IPS-18a (cell line): ENCODE results near the gene DROSHA.

ENCODE experiments used
- H3K27ac ChIP-seq: one replicate; pipeline ENCODE4 v1.5.1; 2013; ENCODE audit warnings: low read length
- H3K27me3 ChIP-seq: one replicate; pipeline ENCODE4 v1.6.1; 2013; ENCODE audit warnings: mild to moderate bottlenecking, low read length; ENCODE audit not compliant: control insufficient read depth, insufficient read depth
- H3K36me3 ChIP-seq: one replicate; pipeline ENCODE4 v1.6.1; 2013; ENCODE audit warnings: low read depth, low read length; ENCODE audit not compliant: control insufficient read depth
- H3K4me1 ChIP-seq: one replicate; pipeline ENCODE4 v1.6.1; 2013; ENCODE audit warnings: low read depth, low read length; ENCODE audit not compliant: control insufficient read depth
- H3K4me3 ChIP-seq: one replicate; pipeline ENCODE4 v1.5.1; 2013; ENCODE audit warnings: low read length
- H3K9ac ChIP-seq: one replicate; pipeline ENCODE4 v1.6.1; 2013; ENCODE audit warnings: mild to moderate bottlenecking, low read length, moderate library complexity
- H3K9me3 ChIP-seq: one replicate; pipeline ENCODE4 v1.6.1; 2013; ENCODE audit warnings: low read depth, low read length; ENCODE audit not compliant: control insufficient read depth

The DROSHA gene

DNA sequence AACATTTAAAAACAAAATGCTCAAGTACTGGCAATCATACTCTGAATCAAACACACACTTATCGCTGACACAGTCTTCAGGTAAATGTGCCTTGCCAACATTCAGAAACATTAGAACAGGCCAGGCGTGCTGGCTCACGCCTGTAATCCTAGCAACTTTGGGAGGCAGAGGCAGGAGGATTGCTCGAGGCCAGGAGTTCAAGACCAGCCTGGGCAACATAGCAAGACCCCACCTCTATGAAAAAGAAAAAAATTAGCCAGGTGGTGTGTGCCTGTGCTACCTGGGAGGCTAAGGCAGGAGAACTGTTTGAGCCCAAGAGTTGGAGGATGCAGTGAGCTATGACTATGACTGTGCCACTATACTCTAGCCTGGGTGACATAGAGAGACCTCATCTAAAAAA lies 20.6 kb downstream of the DROSHA start:
- no peak overlapping the region for H3K9ac ChIP-seq
- H3K4me3 ChIP-seq: no peak overlapping the region
- H3K27ac ChIP-seq: no peak overlapping the region
- H3K27me3 ChIP-seq: no peaks in the 10 kb centered on the region
- peaks cover 81% of the 10 kb centered on the region for H3K36me3 ChIP-seq
- no peaks in the 10 kb centered on the region for H3K4me1 ChIP-seq
- no peaks in the 10 kb centered on the region for H3K9me3 ChIP-seq

- Histone ChIP-seq H3K36me3 (peaks cover 85% of the 10 kb centered on the region), H3K27ac (no peak overlapping the region), H3K4me3 (no peak overlapping the region)
Measured at GRCh38 chr5:31504529-31504928, 27.4 kb downstream of the DROSHA start.

DNA sequence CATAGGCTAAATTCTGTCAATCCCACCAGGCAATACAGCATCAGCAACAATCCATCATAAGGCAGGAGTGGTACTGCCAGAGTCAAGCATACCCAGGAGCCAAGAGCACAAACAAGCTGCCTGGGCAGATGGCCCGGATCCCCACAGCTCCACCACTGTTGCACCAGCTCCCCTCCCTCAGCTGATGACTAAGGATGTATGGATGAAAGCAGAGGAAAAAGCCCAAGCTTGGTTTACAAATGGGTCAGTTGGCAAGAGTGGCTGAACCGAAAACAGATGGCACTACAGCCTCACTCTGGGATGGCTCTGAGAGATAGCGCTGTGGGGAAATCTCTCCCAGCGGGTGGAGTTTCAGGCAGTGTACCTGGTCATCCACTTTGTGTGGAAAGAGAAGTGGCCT lies 29.4 kb downstream of the DROSHA start:
- H3K36me3 ChIP-seq: peaks cover 78% of the 10 kb centered on the region
- no peak overlapping the region for H3K4me3 ChIP-seq
- H3K9ac ChIP-seq: no peak overlapping the region
- no peak overlapping the region for H3K27ac ChIP-seq
- no peaks in the 10 kb centered on the region for H3K9me3 ChIP-seq
- no peaks in the 10 kb centered on the region for H3K4me1 ChIP-seq
- H3K27me3 ChIP-seq: no peaks in the 10 kb centered on the region

More at GRCh38 chr5:31504529-31504928, 27.4 kb downstream of the DROSHA start:
- Histone ChIP-seq H3K9ac (no peak overlapping the region), H3K27me3 (no peaks in the 10 kb centered on the region), H3K9me3 (no peaks in the 10 kb centered on the region), H3K4me1 (no peaks in the 10 kb centered on the region)

- Histone ChIP-seq H3K4me1 (no peaks in the 10 kb centered on the region), H3K27ac (no peak overlapping the region), H3K4me3 (no peak overlapping the region), H3K9me3 (no peaks in the 10 kb centered on the region), H3K27me3 (no peaks in the 10 kb centered on the region), H3K36me3 (peaks cover 86% of the 10 kb centered on the region), H3K9ac (no peak overlapping the region)
Measured at GRCh38 chr5:31500256-31500655, 31.6 kb downstream of the DROSHA start.

- Histone ChIP-seq H3K36me3 (peaks cover 78% of the 10 kb centered on the region), H3K27me3 (no peaks in the 10 kb centered on the region), H3K9ac (no peak overlapping the region), H3K27ac (no peak overlapping the region), H3K4me1 (peaks cover 7% of the 10 kb centered on the region), H3K9me3 (no peaks in the 10 kb centered on the region), H3K4me3 (no peak overlapping the region)
Measured at GRCh38 chr5:31496891-31497290, 35.0 kb downstream of the DROSHA start.

DNA sequence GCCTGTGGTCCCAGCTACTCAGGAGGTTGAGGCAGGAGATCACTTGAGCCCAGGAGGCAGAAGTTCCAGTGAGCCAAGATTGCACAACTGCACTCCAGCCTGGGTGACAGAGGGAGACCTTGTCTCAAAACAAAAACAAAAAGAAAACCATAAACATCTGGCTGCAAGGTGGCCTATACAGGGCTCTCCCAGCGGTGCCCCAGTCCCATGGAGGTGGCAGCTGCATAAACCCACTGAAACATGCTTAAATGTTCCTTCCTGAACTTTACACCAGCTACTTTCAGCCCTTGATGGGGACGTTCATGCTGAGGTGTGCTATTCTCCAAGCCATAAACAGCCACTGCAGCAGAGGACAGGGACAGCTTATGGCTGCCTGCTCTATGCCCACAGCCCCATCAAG lies 35.6 kb downstream of the DROSHA start:
- Histone ChIP-seq H3K9me3 (no peaks in the 10 kb centered on the region), H3K27me3 (no peaks in the 10 kb centered on the region), H3K9ac (no peak overlapping the region), H3K36me3 (peaks cover 72% of the 10 kb centered on the region), H3K27ac (no peak overlapping the region), H3K4me1 (peaks cover 7% of the 10 kb centered on the region), H3K4me3 (no peak overlapping the region)

DNA sequence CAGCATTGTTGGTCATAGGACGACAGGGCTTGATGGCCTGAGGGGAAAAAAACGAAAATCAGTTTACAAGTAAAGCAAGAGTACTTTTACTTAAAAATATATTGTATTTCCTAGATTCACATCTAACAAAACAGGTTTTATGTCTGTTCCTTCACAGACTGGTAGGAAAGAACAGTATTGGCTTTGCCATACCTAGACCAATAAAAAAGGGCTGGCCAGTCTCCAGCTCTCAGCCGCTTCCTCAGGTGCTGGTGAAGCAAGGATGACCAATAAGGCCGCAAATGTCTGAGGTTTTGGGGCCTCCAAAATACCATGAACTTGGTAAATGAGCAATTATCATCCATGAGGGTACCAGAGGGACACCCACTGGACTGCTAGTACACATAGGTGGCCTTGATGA lies 36.6 kb downstream of the DROSHA start:
- Histone ChIP-seq H3K36me3 (peaks cover 68% of the 10 kb centered on the region), H3K9me3 (no peaks in the 10 kb centered on the region), H3K27ac (no peak overlapping the region), H3K9ac (no peak overlapping the region), H3K27me3 (no peaks in the 10 kb centered on the region), H3K4me3 (no peak overlapping the region), H3K4me1 (peaks cover 7% of the 10 kb centered on the region)

DNA sequence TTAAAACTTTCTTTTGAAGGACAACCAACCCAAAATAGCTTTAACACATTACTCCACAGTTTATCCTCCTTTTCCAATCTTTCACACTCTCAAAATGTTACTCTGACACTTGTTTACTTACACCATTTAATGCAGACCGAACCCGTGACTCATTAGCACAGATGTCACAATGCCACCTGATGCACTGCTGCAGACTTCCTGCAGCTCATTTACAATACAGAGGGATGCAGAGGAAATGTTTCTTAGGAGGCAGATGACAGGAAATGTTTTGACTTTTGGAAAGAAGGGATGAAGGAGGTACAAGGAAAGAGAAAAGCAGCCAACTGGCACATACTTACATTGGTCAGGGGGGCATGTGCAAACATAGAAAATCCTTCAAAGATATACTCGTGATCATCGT lies 39.0 kb downstream of the DROSHA start:
- Histone ChIP-seq H3K9ac (no peak overlapping the region), H3K4me3 (no peak overlapping the region), H3K9me3 (no peaks in the 10 kb centered on the region), H3K36me3 (peaks cover 69% of the 10 kb centered on the region), H3K27ac (no peak overlapping the region), H3K4me1 (peaks cover 7% of the 10 kb centered on the region), H3K27me3 (no peaks in the 10 kb centered on the region)

GRCh38 chr5:31487506-31487905 lies 44.4 kb downstream of the DROSHA start:
- Histone ChIP-seq H3K27me3 (no peaks in the 10 kb centered on the region), H3K36me3 (peaks cover 46% of the 10 kb centered on the region), H3K4me3 (no peak overlapping the region), H3K27ac (no peak overlapping the region), H3K4me1 (peaks cover under 1% of the 10 kb centered on the region), H3K9ac (no peak overlapping the region), H3K9me3 (no peaks in the 10 kb centered on the region)

GRCh38 chr5:31486441-31486840 lies 45.5 kb downstream of the DROSHA start:
- Histone ChIP-seq H3K27me3 (no peaks in the 10 kb centered on the region), H3K9me3 (no peaks in the 10 kb centered on the region), H3K36me3 (peaks cover 48% of the 10 kb centered on the region), H3K9ac (no peak overlapping the region), H3K4me3 (no peak overlapping the region), H3K4me1 (no peaks in the 10 kb centered on the region), H3K27ac (no peak overlapping the region)

DNA sequence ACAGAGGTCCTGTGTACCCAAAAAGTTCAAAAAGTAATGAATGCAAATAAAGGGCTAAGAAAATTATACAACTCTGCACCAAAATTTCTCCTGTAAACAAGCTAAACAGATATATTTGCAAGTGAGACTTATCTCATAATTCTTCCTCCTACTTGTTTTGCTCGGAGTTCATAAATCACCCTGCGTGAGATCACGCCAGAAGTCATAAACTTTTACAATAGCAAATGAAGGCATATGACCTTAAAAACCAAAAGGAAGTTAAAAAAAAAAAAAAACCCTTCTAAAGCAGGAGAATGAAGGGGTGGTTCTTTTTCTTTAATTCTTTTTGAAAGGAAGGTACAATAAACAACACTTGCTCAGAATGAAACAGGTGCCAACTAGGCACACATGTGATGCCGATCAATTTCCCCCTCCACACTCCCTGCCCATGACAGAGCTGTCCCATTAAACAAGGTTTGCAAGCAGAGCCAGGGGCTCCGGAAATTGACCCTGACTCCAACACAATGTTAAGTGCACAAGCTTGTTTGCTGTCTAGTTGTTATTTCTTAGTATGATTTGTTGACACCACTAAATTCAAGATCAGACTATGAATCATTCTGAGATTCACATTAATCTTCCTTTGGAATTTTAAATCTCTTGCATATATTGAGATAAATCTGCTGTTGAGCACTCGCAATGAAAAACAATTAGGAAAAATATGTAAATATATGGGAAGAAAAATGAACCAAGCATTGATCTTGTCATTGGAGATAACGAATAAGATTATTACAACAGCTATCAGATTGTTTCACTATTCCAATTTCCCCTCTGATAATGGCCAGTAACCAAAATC lies 46.3 kb downstream of the DROSHA start:
- Histone ChIP-seq H3K4me1 (no peaks in the 10 kb centered on the region), H3K27ac (no peak overlapping the region), H3K36me3 (peaks cover 45% of the 10 kb centered on the region), H3K27me3 (no peaks in the 10 kb centered on the region), H3K4me3 (no peak overlapping the region), H3K9me3 (no peaks in the 10 kb centered on the region), H3K9ac (no peak overlapping the region)

DNA sequence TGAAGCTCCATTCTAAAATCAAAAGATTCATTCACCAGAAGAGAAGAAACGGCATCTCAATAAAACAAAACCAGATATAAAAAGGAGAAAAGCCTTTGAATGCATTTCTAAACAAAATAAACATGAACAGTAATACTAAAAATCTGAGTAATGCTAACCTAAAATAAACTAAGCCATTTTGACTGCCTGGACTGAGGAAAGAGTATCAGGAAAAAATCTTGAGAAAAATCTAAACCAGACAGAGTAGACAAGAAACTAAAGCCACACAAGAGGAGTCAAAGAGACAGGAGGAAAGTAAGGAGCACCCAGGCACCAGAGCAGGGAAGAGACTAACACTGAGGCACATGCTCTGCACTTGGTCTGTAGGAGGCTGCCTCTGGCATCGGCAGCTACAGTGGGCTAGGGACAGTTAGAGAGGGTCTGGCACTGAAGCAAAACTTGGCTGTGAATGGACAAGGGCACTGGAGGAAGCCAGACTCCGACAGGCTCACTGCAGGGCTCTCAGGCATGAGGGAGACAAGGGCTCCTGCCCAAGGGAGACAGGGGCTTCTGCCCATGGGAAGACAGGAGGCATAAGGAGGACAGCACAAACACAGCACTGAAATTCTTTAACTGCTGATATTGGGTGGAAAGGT lies 50.2 kb downstream of the DROSHA start:
- Histone ChIP-seq H3K27me3 (no peaks in the 10 kb centered on the region), H3K36me3 (peaks cover 27% of the 10 kb centered on the region), H3K4me3 (no peak overlapping the region), H3K4me1 (no peaks in the 10 kb centered on the region), H3K27ac (no peak overlapping the region), H3K9me3 (no peaks in the 10 kb centered on the region), H3K9ac (no peak overlapping the region)
